GM18907 (cell line): ENCODE results near the gene DBNDD2.

Experiments used
- ATAC-seq: cut with Tn5 transposase; IDR thresholded peaks from one replicate; pipeline ENCODE4 v1.9.1; 2021; ENCODE audit warnings: mild to moderate bottlenecking, moderate library complexity; ENCODE audit not compliant: unreplicated experiment

The DBNDD2 gene

DNA sequence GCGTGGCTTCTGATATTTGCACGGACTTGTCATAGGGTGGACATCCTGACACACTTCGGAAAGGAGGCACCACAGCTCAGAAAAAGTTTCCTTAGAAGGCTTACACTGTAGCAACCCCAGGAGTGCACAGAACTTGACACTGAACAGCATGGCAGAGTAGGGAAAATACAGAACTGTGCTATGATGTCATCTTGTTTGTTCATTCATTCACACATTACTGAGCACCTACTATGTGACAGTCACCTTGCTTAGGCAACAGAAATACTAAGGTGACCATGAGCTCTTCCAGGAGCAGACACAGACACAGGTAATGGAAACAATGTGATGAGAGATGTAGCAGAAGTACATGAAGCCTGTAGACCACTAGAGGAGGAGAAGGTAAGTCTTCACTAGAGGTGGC is 5.4 kb downstream of the DBNDD2 start:
- no peak for ATAC-seq

DNA sequence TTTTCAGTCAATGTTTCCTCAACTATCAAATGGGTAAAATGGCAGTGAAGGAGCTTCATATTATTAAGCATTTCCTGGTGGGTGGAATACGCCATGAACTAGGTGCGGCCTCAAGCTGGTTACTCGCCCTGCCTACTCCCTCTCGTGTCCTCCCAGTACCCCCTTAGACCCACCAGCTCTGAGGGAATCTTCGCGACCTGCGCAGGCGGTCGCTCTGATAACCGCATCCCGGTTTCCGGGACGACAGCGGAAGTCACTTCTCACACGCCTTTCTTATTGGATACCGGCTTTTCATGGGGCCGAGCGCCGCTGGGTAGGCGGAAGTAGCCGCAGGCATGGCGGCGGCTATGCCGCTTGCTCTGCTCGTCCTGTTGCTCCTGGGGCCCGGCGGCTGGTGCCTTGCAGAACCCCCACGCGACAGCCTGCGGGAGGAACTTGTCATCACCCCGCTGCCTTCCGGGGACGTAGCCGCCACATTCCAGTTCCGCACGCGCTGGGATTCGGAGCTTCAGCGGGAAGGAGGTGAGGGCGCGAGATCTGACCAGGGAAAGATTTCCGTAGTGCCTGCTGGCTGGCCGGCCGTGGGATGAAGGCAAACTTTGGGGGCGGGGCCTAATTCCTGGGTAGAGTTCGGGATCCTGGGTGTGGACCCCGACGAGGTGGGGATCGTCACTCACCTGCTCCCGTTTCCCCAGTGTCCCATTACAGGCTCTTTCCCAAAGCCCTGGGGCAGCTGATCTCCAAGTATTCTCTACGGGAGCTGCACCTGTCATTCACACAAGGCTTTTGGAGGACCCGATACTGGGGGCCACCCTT is 7.9 kb downstream of the DBNDD2 start, which contains the start of gene PIGT:
Gene PIGT, plus strand, starts transcription at position 320 of the 816 bp plus-strand sequence. Its CDS starts 16 bp downstream, at position 336.
- peak; percentile 62 for ATAC-seq

- no peak for ATAC-seq
Observed at GRCh38 chr20:45416917-45417316, 8.8 kb downstream of the DBNDD2 start.

DNA sequence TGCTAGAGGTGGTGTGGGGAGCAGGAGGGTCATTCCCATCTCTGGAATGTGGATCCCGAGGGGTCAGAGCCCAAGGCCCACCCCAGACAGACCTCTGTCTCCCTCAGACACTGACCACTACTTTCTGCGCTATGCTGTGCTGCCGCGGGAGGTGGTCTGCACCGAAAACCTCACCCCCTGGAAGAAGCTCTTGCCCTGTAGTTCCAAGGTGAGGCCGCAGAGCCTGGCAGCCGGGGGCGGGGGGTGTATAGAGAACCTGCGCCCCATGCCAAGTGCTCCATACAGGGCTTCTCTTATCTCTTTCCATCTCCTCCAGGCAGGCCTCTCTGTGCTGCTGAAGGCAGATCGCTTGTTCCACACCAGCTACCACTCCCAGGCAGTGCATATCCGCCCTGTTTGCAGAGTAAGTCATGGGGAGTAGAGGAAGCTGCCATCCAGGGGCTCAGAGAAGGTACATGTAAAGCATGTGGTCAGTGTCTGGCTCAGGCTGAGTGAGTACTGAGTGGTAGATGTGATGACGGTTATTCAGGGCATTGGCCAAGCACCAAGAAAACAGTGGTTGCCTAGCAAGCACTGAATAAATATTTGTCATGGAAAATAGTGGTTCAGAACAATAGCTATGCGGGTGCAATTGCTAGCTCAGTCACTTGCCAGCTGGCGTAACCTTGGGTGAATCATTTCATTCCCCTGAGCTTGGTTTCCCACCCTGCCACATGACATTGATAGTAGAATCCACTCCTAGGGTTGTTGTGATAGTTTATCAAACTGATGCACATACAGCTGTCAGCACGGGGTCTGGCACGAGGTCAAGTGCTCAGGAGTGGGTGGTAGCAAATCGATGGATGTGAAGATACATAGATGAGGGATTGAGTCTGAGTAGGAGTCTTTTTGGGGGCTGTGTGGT is 11.4 kb downstream of the DBNDD2 start:
- ATAC-seq, result peak; percentile 73

GRCh38 chr20:45420125-45420524 is 12.0 kb downstream of the DBNDD2 start:
- ATAC-seq, result no peak

DNA sequence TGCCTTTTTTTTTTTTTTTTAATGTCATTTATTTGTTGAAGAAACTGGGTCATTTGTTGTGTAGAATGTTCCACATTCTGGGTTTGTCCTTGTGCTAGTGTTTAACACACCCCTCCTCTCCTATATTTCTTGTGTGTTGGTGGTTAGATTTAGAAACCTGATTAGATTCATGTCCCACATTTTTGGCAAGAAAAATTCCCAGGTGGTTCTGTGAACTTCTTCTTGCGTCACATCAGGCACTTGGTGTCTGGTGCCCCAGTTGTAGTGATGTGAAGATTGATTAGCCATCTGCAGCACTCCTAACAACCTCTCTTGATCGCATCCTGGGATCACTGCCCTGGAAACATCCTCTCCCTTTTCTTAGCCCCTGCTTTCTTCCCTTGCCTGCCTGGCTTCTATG is 15.6 kb downstream of the DBNDD2 start:
- ATAC-seq, result no peak

DNA sequence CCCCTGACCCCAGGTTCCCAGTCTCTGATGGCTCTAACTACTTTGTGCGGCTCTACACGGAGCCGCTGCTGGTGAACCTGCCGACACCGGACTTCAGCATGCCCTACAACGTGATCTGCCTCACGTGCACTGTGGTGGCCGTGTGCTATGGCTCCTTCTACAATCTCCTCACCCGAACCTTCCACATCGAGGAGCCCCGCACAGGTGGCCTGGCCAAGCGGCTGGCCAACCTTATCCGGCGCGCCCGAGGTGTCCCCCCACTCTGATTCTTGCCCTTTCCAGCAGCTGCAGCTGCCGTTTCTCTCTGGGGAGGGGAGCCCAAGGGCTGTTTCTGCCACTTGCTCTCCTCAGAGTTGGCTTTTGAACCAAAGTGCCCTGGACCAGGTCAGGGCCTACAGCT is 17.5 kb downstream of the DBNDD2 start:
- no peak for ATAC-seq

- no peak for ATAC-seq
Observed at GRCh38 chr20:45426320-45427016, 18.4 kb downstream of the DBNDD2 start.

DNA sequence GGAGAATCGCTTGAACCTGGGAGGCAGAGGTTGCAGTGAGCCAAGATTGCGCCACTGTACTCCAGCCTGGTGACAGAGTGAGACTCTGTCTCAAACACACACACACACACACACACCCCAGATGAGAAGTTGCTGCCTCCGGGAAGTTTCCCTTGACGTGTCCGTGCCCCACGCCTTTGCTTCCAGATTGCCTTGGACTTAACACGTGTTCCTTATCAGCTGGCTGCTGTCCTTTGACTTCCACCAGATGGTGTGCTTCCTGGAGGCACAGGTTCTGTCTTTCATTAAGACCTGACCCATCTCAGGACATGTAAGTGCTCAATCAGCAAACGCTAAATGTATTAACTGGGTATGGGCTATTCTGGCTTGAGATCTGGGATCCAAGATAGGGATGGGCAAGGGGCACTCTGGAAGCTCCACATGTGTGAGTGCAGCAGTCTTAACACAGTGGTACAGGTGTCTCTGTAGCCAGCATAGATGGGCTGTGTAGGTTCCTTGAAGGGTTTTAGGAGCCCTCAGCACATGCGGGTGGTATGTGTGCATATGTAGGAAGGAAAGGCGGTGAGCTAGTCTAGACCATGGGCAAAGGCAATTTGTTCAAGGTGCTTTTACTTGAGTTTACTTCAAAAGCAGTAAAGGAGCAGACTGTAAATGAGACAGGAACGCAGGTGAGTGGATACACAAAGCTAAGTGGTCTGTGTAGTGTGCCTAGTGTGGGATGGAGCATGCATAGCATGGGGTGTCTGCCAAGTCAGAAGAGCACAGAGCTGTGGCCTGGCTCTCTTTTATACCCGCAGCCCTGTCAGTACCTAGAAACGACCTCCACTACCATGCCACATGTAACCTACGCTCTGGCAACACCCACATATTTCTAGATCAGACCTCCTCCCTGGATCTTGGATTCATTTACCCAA is 19.4 kb downstream of the DBNDD2 start:
- no peak for ATAC-seq

GRCh38 chr20:45429618-45430017 is 21.5 kb downstream of the DBNDD2 start:
- no peak for ATAC-seq

DNA sequence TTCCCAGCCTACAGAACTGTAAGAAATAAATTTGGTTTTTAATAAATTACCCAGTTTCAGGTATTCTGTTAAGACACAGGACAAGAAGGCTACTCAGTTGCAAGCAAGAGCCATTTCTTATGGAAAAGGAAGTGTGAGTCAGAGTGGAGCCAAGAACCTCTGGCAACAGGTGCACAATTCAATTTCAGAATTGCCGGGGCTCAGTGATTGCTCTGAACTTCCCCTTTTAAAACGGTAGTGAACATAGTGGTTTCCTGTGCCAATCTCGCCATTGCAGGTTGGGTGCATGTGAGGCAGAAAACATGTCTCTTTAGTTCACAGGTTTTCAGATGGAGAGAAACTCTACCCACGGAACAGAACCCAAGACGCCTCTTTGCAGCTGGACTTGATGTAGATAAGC is 24.2 kb downstream of the DBNDD2 start:
- ATAC-seq, result peak; percentile 66

- ATAC-seq, result no peak
Observed at GRCh38 chr20:45433316-45433715, 25.2 kb downstream of the DBNDD2 start.

GRCh38 chr20:45433976-45434375 is 25.9 kb downstream of the DBNDD2 start:
- no peak for ATAC-seq

DNA sequence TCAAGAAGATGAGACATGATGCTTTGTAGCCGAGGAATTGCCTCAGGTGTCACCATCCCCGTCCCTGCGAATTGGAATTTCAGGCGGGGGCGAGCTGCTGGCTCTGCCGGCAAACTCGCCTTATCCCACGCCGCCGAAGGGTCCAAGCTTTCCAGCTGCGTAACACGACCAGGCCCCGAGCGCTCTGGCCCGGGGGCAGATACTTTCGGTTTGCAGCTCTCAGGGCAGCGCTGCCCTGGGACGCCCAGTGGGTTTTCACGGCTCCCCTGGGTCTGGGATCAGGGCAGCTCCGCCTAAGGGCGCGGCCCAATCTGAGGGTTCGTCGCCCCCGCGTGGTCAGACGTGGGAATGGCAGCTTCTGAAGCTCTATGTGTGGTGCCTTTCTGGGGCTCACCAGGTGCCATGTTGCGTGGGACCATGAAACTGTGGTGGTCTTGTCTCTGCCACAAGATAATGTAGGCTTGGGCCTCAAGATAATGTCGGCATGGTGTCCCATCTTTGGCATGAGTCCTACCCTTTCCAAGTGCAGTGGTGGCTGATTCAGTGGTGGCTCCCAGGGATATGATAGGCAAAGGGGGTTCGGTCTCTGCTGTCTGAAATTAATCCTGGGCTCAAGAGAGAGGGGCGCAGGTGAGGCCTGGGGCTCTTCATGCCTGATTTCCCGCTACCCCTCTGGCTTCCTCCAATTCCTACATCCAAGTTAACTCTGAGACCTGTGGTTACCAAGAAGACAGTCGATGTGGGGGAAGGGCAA is 28.8 kb downstream of the DBNDD2 start:
- ATAC-seq, result peak; percentile 79

- ATAC-seq, result no peak
Observed at GRCh38 chr20:45440424-45440823, 32.3 kb downstream of the DBNDD2 start.

- no peak for ATAC-seq
Observed at GRCh38 chr20:45440891-45441685, 33.0 kb downstream of the DBNDD2 start.

GRCh38 chr20:45441746-45442145 is 33.7 kb downstream of the DBNDD2 start:
- no peak for ATAC-seq

GRCh38 chr20:45444050-45444449 is 36.0 kb downstream of the DBNDD2 start:
- ATAC-seq, result no peak
